ENCODE measurements around the gene SCD.

Gene SCD

GRCh38 chr10:100340948-100341847 lies 5.8 kb upstream of the SCD start:
- FAIRE-seq, result no peak

- FAIRE-seq, result no peak
These were observed 4.9 kb upstream of the SCD start for GRCh38 chr10:100341953-100342626.

DNA sequence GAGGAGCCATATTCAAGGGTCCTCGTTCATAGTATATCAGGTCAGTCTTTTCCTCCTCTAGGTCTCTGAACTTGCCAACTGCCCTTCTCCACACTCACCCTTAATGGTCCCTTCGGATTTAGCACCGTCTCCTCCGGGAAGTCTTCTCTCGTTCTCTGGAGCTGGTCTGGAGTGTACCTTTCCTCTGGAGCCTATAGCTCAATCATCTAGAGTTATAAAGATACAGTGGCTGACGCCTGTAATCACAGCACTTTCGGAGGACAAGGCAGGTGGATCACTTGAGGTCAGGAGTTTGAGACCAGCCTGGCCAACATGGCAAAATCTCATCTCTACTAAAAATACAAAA lies 4.4 kb upstream of the SCD start:
- FAIRE-seq, result no peak

DNA sequence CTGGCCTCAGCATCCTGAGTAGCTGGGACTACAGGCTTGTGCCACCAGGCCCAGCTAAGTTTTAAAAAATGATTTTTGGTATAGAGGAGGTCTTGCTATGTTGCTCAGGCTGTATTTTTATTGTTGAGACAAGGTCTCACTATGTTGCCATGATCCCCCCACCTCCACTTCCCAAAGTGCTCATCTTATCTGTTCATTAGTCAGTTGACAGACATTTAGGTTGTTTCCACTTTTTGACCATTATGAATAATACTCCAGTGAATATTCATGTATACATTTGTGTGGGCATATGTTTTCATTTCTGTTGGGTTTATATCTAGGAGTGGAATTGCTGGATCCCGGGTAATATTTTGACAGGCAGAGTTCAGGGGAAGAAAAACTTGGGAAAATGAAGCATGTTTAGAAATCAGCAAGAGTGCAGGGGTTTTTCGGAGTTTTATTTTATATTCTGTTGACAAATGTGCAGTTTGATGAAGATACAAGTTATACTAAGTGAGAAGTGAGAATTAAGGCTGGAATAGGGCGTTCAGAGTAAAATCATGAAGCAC lies 2.7 kb upstream of the SCD start:
- no peak for FAIRE-seq

- no peak for FAIRE-seq
These were observed 1.3 kb upstream of the SCD start for GRCh38 chr10:100345570-100346330.

- FAIRE-seq, result no peak
These were observed 675 bp upstream of the SCD start for GRCh38 chr10:100346351-100346764.

DNA sequence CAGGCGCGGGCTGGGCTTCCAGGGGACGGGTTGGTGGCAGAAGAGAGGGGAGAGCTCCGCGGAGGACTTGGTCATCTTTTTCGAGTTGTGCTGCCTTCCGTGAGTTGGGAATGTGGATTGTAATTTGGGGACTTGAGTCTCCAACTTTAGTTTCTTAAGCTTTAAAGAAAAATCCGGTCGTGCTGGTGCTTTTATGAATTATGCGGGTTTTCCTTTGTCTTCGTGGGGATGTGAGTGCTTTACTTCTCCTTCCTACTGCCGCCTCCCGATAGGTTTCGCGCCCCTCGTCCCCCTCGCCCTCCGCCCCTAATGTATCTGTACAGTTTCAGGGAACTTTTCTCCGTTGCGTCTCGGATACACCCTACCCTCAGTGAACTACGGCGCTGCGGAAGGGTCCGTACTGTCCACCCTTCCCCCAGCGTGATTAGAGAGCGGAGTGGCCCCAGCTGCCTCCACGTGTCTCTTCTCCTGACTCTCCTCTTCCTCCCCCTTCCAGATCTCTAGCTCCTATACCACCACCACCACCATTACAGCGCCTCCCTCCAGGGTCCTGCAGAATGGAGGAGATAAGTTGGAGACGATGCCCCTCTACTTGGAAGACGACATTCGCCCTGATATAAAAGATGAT lies 649 bp downstream of the SCD start:
- no peak for FAIRE-seq

DNA sequence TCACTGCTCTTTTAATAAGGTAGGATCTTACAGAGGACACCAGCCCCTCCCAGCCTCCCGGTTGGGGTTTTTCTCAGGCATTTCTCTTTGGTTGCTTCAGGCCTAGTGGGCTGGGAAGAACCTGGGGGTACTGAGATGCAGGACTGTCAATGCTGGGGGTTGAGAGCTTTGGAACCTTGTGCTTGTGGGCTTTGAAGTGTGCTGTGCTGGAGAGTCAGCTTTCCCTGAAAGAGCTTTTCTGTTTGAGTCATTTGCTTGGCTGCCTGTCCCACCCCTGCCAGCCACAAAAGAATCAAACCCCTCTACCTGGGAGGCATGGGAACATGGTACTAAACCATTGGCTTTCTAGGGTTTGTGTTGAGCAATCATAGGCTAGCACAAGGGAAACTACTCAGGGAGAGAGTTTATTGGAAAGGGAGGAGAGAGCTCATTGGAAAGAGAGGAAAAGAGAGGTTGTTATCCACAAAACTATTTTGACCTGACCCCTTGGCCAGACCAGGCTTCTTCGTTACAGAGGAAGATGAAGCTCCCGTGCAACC lies 1.4 kb downstream of the SCD start:
- no peak for FAIRE-seq

- FAIRE-seq, result no peak
These were observed 2.1 kb downstream of the SCD start for GRCh38 chr10:100349087-100349486.

GRCh38 chr10:100349672-100350071 lies 2.6 kb downstream of the SCD start:
- FAIRE-seq, result no peak

DNA sequence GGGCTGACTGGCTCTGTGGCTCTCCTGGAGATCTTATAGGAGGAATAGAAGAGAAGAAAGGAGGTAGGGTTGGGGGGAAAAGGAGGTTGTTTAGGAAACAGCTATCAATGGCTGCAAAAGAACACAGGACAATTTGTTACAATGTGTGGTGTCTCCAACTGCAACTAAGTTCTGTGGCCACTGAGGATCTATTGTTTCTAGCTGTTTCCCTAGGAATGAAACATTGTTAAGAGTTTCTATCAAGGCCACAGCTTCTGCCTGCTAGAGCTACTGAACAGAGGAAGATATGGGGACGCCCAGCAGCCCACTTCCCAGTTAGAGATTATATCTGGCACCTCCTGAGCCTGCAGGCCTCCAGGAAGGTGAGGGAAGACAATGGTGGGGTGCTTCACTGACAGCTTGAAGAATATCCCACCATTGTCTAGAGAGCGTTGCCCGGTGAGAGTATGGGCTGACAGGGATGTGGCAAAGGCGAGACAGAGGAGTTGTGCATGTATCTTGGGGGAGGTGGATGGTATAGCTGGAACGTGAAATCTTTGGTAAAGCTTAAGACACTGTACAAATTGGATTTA lies 4.0 kb downstream of the SCD start:
- FAIRE-seq, result no peak

GRCh38 chr10:100353770-100354485 lies 6.9 kb downstream of the SCD start:
- FAIRE-seq, result no peak

DNA sequence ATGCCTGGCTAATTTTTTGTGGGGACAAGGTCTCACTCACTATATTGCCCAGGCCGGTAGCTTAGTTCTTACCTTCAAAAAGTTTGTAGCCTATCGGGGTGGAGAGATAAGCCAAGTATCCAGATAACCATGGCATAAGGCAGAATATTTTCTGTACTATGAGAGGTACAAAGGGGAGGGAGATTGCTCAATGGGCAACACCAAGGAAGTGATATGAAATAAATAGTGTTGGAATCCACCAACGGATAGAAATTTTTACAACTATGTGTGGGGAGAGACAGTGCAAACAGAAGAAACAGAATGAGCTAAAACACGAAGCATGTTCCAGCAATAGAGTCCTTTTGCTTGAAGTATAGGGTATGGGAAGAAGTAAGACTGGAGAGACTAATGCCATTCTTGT lies 8.1 kb downstream of the SCD start:
- no peak for FAIRE-seq

DNA sequence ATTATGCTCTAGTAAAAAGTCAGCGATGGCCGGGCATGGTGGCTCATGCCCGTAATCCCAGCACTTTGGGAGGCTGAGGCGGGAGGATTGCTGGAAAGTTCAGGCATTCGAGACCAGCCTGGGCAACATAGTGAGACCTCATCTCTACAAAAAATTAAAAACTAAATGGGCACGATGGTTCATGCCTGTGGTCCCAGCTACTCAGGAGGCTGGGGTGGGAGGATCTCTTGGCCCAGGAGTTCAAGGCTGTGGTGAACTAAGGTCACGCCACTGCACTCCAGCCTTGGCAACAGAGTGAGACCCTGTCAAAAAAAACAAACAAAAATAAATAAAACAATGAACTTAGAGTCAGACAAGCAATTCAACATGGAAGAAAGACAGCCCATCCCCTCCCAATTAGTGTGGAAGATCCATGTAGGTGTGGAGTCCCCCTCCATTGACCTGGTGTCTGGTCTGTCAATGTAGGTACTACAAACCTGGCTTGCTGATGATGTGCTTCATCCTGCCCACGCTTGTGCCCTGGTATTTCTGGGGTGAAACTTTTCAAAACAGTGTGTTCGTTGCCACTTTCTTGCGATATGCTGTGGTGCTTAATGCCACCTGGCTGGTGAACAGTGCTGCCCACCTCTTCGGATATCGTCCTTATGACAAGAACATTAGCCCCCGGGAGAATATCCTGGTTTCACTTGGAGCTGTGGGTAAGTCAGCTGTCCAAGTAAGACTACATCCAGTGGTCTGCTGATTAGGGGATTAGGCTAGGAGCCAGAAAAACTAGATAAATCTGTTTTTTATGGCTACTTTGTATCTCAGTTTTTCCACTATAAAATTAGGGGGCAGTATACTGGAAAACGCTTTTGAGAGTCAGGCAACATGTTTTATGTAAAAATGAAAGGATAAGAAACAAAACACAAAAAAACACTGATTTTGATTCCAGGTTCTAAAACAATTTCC lies 9.3 kb downstream of the SCD start:
- FAIRE-seq, result no peak

DNA sequence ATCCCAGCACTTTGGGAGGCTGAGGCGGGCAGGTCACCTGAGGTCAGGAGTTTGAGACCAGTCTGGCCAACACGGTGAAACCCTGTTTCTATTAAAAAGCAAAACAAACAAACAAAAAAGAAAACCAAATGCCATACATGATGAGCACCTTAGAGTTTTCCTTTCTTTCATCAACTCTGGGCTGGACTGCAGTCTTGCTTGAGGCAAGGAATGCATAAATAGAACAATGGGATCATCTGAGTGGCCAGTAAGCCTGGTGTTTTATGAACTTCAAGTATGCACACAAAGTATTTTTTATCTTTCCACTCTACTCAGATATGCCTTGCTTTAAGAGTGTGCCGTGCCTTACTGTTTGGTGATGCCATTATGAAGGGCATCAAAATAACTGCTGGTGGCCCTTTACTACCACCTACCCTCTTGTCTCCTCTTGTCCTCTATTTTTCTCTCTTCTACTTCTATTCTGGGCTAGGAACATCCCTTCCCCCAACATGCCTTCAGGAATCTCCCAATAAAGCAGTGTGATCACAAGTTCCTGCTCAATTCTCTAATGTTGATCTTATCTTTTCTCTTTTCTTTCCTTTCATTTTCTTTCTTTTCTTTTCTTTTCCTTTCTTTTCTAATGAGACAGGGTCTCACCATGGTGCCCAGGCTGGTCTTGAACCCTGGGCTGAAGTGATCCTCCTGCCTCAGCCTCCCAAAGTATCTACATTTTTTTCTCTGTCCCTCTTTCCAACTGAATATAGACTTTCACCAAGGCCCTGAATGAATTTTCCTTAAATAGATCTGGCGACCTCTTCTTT lies 10.2 kb downstream of the SCD start:
- no peak for FAIRE-seq

GRCh38 chr10:100359030-100359432 lies 12.0 kb downstream of the SCD start:
- FAIRE-seq, result no peak

GRCh38 chr10:100359529-100360150 lies 12.6 kb downstream of the SCD start:
- FAIRE-seq, result no peak

GRCh38 chr10:100360234-100360633 lies 13.2 kb downstream of the SCD start:
- no peak for FAIRE-seq
